ENCODE results near the gene VGLL1.

The VGLL1 gene

DNA sequence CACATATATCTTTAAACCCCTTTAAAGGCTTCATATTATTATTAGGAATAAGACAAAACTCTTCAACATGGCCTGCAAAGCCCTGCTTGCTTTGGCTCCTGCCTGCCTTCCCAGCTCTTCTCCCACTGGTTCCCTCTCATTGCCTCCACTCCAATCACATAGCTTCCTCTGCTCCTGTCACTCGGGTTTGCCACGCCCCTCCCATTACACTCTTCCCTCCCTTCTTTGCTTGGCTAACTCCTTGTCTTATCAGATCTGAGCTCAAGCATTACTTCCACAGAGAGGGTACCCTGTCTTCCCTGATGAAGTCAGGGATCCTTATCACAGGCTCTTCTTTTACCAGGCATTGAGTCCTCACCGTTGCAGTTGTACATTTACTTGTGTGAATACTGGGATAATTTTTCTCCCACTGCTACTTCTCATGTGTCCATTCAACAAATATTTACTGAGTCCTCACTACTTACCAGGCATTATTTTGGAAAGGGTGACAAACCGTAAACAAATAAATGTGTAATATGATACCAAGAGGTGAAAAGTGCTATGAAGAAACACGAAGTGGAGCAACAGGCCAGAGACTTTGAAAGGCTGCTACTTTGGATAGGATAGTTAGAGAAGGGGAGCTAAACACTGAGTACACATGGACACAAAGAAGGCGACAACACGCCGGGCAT is 3.2 kb upstream of the VGLL1 start:
- H3K27ac ChIP-seq (ENCODE audit: low read depth, low read length): no peak overlapping the region
- no peaks in the 10 kb centered on the region for H3K36me3 ChIP-seq (ENCODE audit: low read length)
- no peaks in the 10 kb centered on the region for H3K9me2 ChIP-seq (replicated peaks; ENCODE audit: insufficient read depth, low read length)
- H3K4me2 ChIP-seq (ENCODE audit: low read depth, low read length, poor library complexity, severe bottlenecking): no peak overlapping the region
- no peaks in the 10 kb centered on the region for H3K79me2 ChIP-seq (ENCODE audit: insufficient read depth, low read length)
- H3K27me3 ChIP-seq (ENCODE audit: low read length): no peaks in the 10 kb centered on the region
- H3K4me3 ChIP-seq (ENCODE audit: insufficient read depth, low read length, poor library complexity, severe bottlenecking): no peak overlapping the region
- H2AFZ ChIP-seq (ENCODE audit: low read depth, low read length, severe bottlenecking): no peak overlapping the region
- H3K9ac ChIP-seq (ENCODE audit: low read length): no peak overlapping the region
- no peaks in the 10 kb centered on the region for H3F3A ChIP-seq (ENCODE audit: insufficient read depth)
- no peaks in the 10 kb centered on the region for H3K9me3 ChIP-seq (ENCODE audit: insufficient read depth, low read length)
- no peaks in the 10 kb centered on the region for H4K20me1 ChIP-seq (ENCODE audit: low read depth, low read length)
- no peak for TF ChIP-seq EZH2phosphoT487 (conservative IDR thresholded peaks at IDR 0.05; ENCODE audit: low read length)
- TF ChIP-seq, protein P1, sequence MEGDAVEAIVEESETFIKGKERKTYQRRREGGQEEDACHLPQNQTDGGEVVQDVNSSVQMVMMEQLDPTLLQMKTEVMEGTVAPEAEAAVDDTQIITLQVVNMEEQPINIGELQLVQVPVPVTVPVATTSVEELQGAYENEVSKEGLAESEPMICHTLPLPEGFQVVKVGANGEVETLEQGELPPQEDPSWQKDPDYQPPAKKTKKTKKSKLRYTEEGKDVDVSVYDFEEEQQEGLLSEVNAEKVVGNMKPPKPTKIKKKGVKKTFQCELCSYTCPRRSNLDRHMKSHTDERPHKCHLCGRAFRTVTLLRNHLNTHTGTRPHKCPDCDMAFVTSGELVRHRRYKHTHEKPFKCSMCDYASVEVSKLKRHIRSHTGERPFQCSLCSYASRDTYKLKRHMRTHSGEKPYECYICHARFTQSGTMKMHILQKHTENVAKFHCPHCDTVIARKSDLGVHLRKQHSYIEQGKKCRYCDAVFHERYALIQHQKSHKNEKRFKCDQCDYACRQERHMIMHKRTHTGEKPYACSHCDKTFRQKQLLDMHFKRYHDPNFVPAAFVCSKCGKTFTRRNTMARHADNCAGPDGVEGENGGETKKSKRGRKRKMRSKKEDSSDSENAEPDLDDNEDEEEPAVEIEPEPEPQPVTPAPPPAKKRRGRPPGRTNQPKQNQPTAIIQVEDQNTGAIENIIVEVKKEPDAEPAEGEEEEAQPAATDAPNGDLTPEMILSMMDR (IDR thresholded peaks at IDR 0.05; ENCODE audit: insufficient read depth, low read length, poor library complexity, severe bottlenecking): no peak

- no peaks in the 10 kb centered on the region for H3F3A ChIP-seq (ENCODE audit: insufficient read depth)
- no peak overlapping the region for H3K9ac ChIP-seq (ENCODE audit: low read length)
- H4K20me1 ChIP-seq (ENCODE audit: low read depth, low read length): no peaks in the 10 kb centered on the region
- H3K27me3 ChIP-seq (ENCODE audit: low read length): no peaks in the 10 kb centered on the region
- H3K27ac ChIP-seq (ENCODE audit: low read depth, low read length): no peak overlapping the region
- no peak overlapping the region for H3K4me2 ChIP-seq (ENCODE audit: low read depth, low read length, poor library complexity, severe bottlenecking)
- H3K4me3 ChIP-seq (ENCODE audit: insufficient read depth, low read length, poor library complexity, severe bottlenecking): no peak overlapping the region
- no peaks in the 10 kb centered on the region for H3K79me2 ChIP-seq (ENCODE audit: insufficient read depth, low read length)
- H3K9me2 ChIP-seq (replicated peaks; ENCODE audit: insufficient read depth, low read length): no peaks in the 10 kb centered on the region
- no peak overlapping the region for H2AFZ ChIP-seq (ENCODE audit: low read depth, low read length, severe bottlenecking)
- no peak for TF ChIP-seq EZH2phosphoT487 (conservative IDR thresholded peaks at IDR 0.05; ENCODE audit: low read length)
- TF ChIP-seq, protein P1 (IDR thresholded peaks at IDR 0.05; ENCODE audit: insufficient read depth, low read length, poor library complexity, severe bottlenecking): no peak
- no peaks in the 10 kb centered on the region for H3K36me3 ChIP-seq (ENCODE audit: low read length)
- no peaks in the 10 kb centered on the region for H3K9me3 ChIP-seq (ENCODE audit: insufficient read depth, low read length)
These were observed 2.2 kb upstream of the VGLL1 start for GRCh38 chrX:136529795-136530194.

DNA sequence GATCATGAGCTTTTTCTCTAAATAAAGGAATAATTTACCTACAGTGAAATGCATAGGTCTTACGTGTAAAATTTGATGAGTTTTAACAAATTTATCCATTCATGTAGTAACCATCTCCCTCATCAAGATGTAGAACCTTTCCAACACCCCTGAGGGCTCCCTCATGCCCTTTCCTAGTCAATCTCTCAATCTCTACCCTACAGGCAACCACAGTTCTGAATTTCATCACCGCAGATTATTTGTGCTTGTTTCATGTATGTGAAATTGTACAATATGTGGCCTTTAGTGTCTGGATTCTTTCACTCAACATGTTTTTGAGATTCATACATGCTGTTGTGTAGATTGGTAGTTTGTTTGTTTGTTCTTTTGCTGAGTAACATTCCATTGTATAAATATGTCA is 2.1 kb downstream of the VGLL1 start:
- H3K9me2 ChIP-seq (replicated peaks; ENCODE audit: insufficient read depth, low read length): no peaks in the 10 kb centered on the region
- H3K36me3 ChIP-seq (ENCODE audit: low read length): no peaks in the 10 kb centered on the region
- no peaks in the 10 kb centered on the region for H3K9me3 ChIP-seq (ENCODE audit: insufficient read depth, low read length)
- no peak overlapping the region for H3K27ac ChIP-seq (ENCODE audit: low read depth, low read length)
- TF ChIP-seq, protein P1 (IDR thresholded peaks at IDR 0.05; ENCODE audit: insufficient read depth, low read length, poor library complexity, severe bottlenecking): no peak
- TF ChIP-seq EZH2phosphoT487 (conservative IDR thresholded peaks at IDR 0.05; ENCODE audit: low read length): no peak
- H3K4me2 ChIP-seq (ENCODE audit: low read depth, low read length, poor library complexity, severe bottlenecking): no peak overlapping the region
- H3K79me2 ChIP-seq (ENCODE audit: insufficient read depth, low read length): no peaks in the 10 kb centered on the region
- no peak overlapping the region for H3K9ac ChIP-seq (ENCODE audit: low read length)
- no peaks in the 10 kb centered on the region for H4K20me1 ChIP-seq (ENCODE audit: low read depth, low read length)
- no peak overlapping the region for H3K4me3 ChIP-seq (ENCODE audit: insufficient read depth, low read length, poor library complexity, severe bottlenecking)
- no peak overlapping the region for H2AFZ ChIP-seq (ENCODE audit: low read depth, low read length, severe bottlenecking)
- no peaks in the 10 kb centered on the region for H3F3A ChIP-seq (ENCODE audit: insufficient read depth)
- H3K27me3 ChIP-seq (ENCODE audit: low read length): no peaks in the 10 kb centered on the region

All from SU-DHL-6 (cell line).